Choroid plexus epithelial cell (primary cell): ENCODE measurements around the gene ZNF335.

ENCODE experiments used
- DNase-seq: peaks from one replicate; pipeline ENCODE4 v3.0.0-alpha.2; 2010; ENCODE audit warnings: low read depth
- H3K4me3 ChIP-seq: 2 replicates; pipeline ENCODE4 v1.5.1; 2011; ENCODE audit warnings: low read depth, mild to moderate bottlenecking, control low read depth, low read length, moderate library complexity
- CTCF ChIP-seq: conservative IDR thresholded peaks from 2 replicates; pipeline ENCODE4 v1.5.1; 2011; ENCODE audit warnings: low read depth, mild to moderate bottlenecking, control low read depth, inconsistent platforms, low read length, moderate library complexity

The ZNF335 gene

GRCh38 chr20:46007671-46008070 is 35.7 kb upstream of the ZNF335 start:
- DNase-seq, result no peak
- no peak overlapping the region for H3K4me3 ChIP-seq
- TF ChIP-seq CTCF, result no peak

- DNase-seq, result no peak
- TF ChIP-seq CTCF, result no peak
Measured at GRCh38 chr20:46006964-46007363, 35.0 kb upstream of the ZNF335 start.

DNA sequence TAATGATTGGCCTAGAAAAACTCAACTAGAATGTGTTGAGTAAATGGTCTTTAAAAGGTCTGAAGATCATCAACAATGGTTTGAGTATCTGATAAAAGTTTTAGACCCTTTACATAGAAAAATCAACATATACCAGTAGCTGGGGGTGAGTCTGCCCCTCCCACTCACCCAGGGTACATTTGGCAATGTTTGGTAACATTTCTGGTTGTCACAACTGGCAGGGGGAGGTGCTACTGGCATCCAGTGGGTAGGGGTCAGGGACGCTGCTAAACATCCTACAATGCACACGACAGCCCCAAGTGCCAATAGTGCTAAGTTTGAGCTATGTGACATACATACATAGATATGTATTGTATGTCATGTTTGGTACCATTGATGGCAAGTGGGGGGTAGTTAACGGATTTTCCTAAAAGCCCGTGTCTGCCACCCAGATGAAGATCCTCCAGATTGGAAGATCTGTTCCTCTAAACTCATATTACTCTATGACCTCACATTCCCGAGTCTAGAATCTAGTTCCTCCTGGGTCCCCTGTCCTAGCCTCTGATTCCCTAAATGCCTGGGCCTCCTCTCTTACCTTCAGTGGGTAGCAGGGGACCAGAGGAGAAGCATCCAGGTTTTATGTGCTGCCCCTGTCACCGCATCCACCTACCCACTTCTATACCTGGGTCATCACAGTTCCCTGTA is 34.2 kb upstream of the ZNF335 start:
- TF ChIP-seq CTCF, result no peak
- no peak overlapping the region for H3K4me3 ChIP-seq
- DNase-seq, result no peak

More at GRCh38 chr20:46006964-46007363, 35.0 kb upstream of the ZNF335 start:
- no peak overlapping the region for H3K4me3 ChIP-seq

- no peak for DNase-seq
- H3K4me3 ChIP-seq, result no peak overlapping the region
- TF ChIP-seq CTCF, result no peak
Measured at GRCh38 chr20:46004889-46005473, 33.0 kb upstream of the ZNF335 start.

- no peak for DNase-seq
- H3K4me3 ChIP-seq, result no peak overlapping the region
- TF ChIP-seq CTCF, result no peak
Measured at GRCh38 chr20:46004187-46004586, 32.2 kb upstream of the ZNF335 start.

DNA sequence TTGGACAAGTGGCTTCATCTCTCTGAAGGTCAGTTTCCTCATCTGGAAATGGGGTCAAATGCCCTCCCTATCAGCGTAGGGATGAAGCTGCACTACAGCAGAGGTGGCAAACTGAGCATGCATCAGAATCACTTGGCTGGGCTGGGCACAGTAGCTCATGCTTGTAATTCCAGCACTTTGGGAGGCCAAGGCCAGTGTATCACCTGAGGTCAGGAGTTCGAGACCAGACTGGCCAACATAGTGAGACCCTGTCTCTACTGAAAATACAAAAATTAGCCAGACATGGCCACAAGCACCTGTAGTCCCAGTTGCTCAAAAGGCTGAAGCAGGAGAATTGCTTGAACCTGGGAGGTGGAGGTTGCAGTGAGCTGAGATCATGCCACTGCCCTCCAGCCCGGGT is 30.0 kb upstream of the ZNF335 start:
- TF ChIP-seq CTCF, result no peak
- DNase-seq, result no peak
- no peak overlapping the region for H3K4me3 ChIP-seq

GRCh38 chr20:46001498-46001897 is 29.5 kb upstream of the ZNF335 start:
- no peak for DNase-seq
- no peak for TF ChIP-seq CTCF
- no peak overlapping the region for H3K4me3 ChIP-seq
